ENCODE measurements around the gene TNFRSF8. TPM values are rescaled to one million over a fixed set of nuclear protein-coding genes. Genes with fewer than 3 reads are reported as not detected.
"Not testable (repeated sequence)": the region's sequence is repeated elsewhere in the genome, so short reads cannot be mapped to it uniquely, and the experiment has no call there.

The TNFRSF8 gene
- polyA plus RNA-seq, 4 donors, result 0.43 to 0.80 (median 0.60) TPM

DNA sequence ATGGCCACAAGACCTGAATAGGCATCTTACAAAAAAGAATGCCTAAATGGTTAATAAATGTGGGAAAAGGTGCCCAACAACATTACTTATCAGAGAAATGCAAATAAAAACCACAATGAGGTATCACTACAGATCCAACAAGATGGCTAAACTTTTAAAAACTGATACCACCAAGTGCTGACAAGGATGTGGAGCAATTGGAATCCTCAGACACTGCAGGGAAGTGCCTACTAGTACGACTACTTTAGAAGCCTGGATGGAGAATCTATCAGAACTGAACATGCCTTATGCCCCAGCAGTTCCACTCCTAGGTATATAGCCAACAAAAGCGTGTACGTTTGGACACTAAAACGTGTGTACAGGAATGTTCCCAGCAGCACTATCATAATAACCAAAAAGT lies 19.9 kb downstream of the TNFRSF8 start:
- no peak for DNase-seq (ENCODE audit: low read depth in 4 of 4, low spot score in 3 of 4)

GRCh38 chr1:12083766-12084165 lies 20.7 kb downstream of the TNFRSF8 start:
- no peak for DNase-seq (ENCODE audit: low read depth in 4 of 4, low spot score in 3 of 4)

DNA sequence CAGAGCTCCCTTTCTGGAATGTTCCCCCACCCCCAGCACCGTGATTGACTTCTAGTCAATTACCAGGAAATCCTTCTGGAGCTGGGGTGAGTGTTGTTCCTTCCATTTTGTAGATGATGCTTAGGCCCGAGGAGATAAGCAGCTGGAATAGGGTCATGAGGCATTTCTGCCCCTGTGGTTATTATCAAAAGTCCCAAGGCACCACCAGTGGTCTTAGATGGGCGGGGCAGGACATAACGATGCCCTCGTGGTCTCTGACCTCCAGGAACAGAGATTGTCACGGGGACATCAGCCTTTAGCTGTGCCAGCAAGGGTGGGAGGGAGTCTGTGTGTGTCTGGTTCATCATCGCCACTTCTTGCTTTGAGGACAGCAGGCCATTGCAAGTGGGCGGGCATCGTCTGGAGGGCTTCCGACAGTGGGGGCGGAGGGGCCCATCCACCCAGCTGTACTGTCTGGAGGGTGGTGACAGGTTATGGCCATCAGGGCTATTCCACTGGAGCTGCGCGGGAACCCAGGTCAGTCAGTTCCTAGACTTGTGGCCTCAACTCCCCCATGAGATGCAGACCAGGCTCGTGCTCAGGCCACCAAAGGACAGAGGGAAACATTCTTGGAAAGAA lies 22.6 kb downstream of the TNFRSF8 start:
- DNase-seq (ENCODE audit: low read depth in 4 of 4, low spot score in 3 of 4), result no peak

DNA sequence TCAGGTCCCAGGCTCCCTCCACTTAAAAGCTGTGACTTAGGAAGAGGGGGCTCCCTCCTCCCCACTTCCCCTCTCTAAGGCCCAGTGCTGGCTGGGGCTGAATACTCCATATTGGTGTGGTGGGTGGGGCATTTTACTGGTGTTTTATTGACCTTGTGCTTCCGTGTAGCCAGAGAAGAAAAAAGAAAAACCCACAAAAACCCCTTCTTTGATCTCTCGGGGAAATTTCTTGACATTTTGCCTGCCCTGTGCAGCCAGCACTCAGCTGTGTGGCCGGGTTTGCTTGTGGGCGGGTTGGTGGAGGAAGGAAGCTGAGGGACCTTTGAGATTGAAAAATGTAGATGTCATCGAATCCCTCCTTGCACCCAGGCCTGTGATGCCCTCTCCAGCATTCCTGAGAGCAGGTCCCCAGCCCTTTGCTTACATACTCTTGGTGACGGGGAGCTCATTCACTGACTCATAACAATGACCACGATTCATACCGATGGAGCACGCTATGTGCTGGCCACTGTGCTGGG lies 24.8 kb downstream of the TNFRSF8 start:
- DNase-seq (ENCODE audit: low read depth in 4 of 4, low spot score in 3 of 4), result no peak

GRCh38 chr1:12088607-12089006 lies 25.5 kb downstream of the TNFRSF8 start:
- no peak for DNase-seq (ENCODE audit: low read depth in 4 of 4, low spot score in 3 of 4)

- no peak for DNase-seq (ENCODE audit: low read depth in 4 of 4, low spot score in 3 of 4)
Measured at GRCh38 chr1:12090326-12090725, 27.2 kb downstream of the TNFRSF8 start.

DNA sequence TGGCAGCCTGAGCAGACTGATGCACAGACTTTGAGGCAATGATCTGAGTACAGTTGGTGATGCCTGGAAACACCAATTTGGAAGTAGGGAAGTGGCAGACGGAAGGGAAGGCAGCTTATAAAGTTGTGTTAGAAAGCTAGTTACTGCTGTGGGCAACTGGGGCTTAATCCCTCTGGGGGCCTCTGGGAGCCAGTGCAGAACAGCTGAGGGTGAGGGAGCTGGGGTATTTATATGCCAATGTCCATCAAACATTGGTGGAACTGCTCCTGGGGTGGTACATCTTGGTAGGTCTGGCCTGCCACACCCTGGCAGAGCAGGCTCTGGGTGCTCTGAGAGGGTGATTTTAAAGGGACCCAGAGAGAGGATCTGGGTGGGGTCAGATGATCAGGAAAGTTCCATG lies 28.1 kb downstream of the TNFRSF8 start:
- DNase-seq (ENCODE audit: low read depth in 4 of 4, low spot score in 3 of 4), result no peak

GRCh38 chr1:12094180-12094579 lies 31.1 kb downstream of the TNFRSF8 start:
- no peak for DNase-seq (ENCODE audit: low read depth in 4 of 4, low spot score in 3 of 4)

GRCh38 chr1:12095452-12096263 lies 32.6 kb downstream of the TNFRSF8 start:
- DNase-seq (ENCODE audit: low read depth in 4 of 4, low spot score in 3 of 4), result no peak

DNA sequence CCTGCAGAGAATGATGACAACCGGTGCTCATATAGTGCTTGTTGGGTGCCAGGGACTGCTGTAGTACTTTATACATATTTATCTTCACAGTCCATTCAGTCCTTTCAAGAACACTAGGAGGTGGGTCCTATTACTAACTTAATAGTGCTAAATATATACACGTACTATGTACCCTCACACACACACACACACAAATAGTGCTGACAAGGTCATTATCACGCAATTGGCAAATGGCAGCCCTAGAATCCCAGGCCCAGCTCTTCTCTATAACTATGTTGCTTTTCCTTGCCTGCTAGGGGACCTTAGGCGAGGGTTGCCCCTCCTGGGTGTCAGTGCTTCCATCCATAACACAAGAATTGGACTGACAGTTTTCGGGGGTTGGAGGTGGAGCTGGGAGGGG lies 33.5 kb downstream of the TNFRSF8 start:
- DNase-seq (ENCODE audit: low read depth in 4 of 4, low spot score in 3 of 4), result no peak

DNA sequence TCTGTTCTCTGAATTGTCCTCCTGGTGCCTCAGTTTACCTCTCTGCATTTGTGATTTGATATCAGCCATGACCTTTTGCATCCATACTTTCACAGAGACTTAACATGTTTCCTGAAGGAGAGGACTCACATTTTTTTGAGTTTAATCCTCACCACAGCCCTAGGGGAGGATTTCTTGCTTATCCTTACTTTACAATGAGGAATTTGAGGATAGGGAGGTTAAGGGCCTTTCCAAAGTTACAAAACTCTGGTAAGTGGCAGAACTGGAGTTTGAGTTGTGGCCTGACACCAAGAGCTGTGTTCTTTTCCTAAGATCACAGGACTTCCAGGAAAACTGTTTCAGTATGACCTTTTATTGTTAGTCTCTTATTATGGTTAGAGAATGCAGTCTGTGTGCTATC lies 34.2 kb downstream of the TNFRSF8 start:
- no peak for DNase-seq (ENCODE audit: low read depth in 4 of 4, low spot score in 3 of 4)

GRCh38 chr1:12098786-12099185 lies 35.7 kb downstream of the TNFRSF8 start:
- no peak for DNase-seq (ENCODE audit: low read depth in 4 of 4, low spot score in 3 of 4)

GRCh38 chr1:12099610-12100009 lies 36.5 kb downstream of the TNFRSF8 start:
- no peak for DNase-seq (ENCODE audit: low read depth in 4 of 4, low spot score in 3 of 4)

GRCh38 chr1:12100071-12100470 lies 37.0 kb downstream of the TNFRSF8 start:
- no peak for DNase-seq (ENCODE audit: low read depth in 4 of 4, low spot score in 3 of 4)

DNA sequence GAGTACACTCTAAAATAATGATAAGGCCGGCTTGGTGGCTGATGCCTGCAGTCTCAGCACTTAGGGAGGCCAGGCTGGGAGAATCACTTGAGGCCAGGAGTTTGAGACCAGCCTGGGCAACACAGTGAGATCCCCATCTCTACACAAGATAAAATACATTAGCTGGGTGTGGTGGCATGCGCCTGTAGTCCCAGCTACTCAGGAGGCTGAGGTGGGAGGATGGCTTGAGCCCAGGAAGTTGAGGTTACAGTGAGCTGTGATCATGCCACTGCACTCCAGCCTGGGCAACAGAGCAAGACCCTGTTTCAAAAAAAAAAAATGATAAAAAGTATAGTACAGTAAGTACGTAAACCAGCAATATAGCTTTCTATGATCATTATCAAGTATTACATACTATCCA lies 38.0 kb downstream of the TNFRSF8 start:
- not testable (repeated sequence) for DNase-seq (ENCODE audit: low read depth in 4 of 4, low spot score in 3 of 4)

DNA sequence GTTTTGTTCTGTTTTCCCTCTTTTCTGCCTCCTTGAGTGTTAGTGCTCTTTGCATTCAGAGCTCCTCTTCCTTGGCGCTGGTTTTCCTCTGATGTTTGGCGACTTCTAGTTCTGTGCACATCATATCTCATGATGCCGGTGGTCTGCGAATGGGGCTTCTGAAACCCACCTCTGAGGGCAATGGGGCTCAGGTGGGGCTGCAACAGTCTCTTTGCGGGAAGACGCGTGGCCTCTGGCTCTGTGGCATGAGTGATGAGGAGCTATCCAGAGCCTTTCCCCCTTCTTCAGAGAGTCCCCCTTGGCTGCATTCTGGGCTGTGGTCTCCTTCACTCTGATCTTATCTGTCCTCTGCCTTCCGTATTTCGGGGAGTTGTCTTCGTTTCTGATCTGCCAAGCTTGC lies 39.0 kb downstream of the TNFRSF8 start:
- DNase-seq (ENCODE audit: low read depth in 4 of 4, low spot score in 3 of 4), result no peak

GRCh38 chr1:12104417-12104816 lies 41.3 kb downstream of the TNFRSF8 start:
- DNase-seq (ENCODE audit: low read depth in 4 of 4, low spot score in 3 of 4), result no peak

GRCh38 chr1:12106153-12106552 lies 43.0 kb downstream of the TNFRSF8 start:
- DNase-seq (ENCODE audit: low read depth in 4 of 4, low spot score in 3 of 4), result no peak

DNA sequence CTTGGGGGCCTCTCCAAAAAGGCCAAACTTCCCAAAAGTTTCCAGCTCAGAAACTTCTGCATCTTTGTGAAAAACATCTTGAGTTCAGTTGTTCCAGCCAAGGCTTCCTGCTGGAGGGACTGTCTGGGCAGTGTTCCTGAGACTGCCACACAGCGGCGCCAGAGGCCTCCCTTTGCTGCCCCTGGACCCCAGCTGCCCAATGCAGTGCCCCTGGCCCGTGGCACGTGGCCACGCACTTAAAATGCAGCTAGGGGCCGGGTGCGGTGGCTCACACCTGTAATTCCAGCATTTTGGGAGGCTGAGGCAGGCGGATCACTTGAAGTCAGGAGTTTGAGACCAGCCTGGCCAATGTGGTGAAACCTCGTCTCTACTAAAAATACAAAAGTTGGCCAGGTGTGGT lies 43.8 kb downstream of the TNFRSF8 start:
- DNase-seq (ENCODE audit: low read depth in 4 of 4, low spot score in 3 of 4), result not testable (repeated sequence)

DNA sequence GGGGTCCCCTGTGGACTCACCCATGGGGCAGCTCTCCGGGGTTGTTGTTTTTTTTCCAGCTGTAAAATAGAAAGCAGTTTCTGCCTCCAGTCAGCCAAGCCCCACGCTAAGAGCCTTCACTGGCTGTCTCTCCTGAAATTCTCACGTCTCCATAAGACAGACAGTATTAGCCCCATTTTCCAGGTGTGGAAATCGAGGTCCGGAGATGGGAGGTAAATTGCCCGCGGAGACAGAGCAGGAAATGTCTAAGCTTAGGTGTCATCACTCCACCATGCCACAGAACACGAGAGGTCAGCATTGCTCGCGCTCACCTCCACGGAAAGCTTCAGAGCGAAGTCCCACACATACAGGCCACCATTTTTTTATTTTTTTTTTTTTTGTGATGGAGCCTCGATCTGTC lies 44.6 kb downstream of the TNFRSF8 start:
- no peak for DNase-seq (ENCODE audit: low read depth in 4 of 4, low spot score in 3 of 4)

- no peak for DNase-seq (ENCODE audit: low read depth in 4 of 4, low spot score in 3 of 4)
Measured at GRCh38 chr1:12109901-12110300, 46.8 kb downstream of the TNFRSF8 start.

DNA sequence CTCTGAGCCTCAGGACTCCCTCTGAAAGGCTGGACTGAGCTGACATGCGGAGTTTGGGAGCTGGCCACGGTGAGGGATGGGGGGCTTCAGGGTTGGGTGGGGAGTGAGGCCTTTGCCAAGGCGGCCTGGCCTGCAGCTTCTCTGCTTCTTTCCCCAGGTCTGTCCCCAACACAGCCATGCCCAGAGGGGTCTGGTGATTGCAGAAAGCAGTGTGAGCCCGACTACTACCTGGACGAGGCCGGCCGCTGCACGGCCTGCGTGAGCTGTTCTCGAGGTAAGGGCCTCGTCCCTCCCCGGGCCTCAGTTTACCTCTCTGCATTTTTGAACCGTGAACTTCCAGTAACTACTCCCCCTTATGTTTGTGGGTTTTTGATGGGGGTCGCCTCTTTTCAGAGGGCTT lies 48.6 kb downstream of the TNFRSF8 start:
- DNase-seq (ENCODE audit: low read depth in 4 of 4, low spot score in 3 of 4), result no peak
